BLaER1 treated with 17β-estradiol and CSF1 and Interleukin-3, amounts not matched to agents 10 nM and 100 nM (cell line): ENCODE results near the gene TMEM184A.

Experiments used
- H3K27ac ChIP-seq, 11 experiments: shearing (Covaris generic); formaldehyde crosslinking; 2 replicates each; pipeline ENCODE4 v1.8.1; 2022
- H3K27me3 ChIP-seq, 11 experiments: shearing (Covaris generic); formaldehyde crosslinking; 2 replicates each; pipeline ENCODE4 v1.8.1; 2022
- H3K36me3 ChIP-seq, 11 experiments: shearing (Covaris generic); formaldehyde crosslinking; 2 replicates each; pipeline ENCODE4 v1.8.1; 2022
- H3K4me1 ChIP-seq, 10 experiments: shearing (Covaris generic); formaldehyde crosslinking; 2 replicates each; pipeline ENCODE4 v1.8.1; 2022
- H3K4me2 ChIP-seq, 11 experiments: shearing (Covaris generic); formaldehyde crosslinking; 2 replicates each; pipeline ENCODE4 v1.8.1; 2022
- H3K4me3 ChIP-seq, 10 experiments: shearing (Covaris generic); formaldehyde crosslinking; 2 replicates each; pipeline ENCODE4 v1.8.1; 2022
- H3K9ac ChIP-seq, 11 experiments: shearing (Covaris generic); formaldehyde crosslinking; 2 replicates each; pipeline ENCODE4 v1.8.1; 2022
- H3K9me3 ChIP-seq, 11 experiments: shearing (Covaris generic); formaldehyde crosslinking; replicated peaks in 1 of 11; 2 replicates each; pipeline ENCODE4 v1.8.1; 2022
- H4K20me1 ChIP-seq, 11 experiments: shearing (Covaris generic); formaldehyde crosslinking; 2 replicates each; pipeline ENCODE4 v1.8.1; 2022
- Cebpa-rat ChIP-seq, 11 experiments: shearing (Covaris generic); IDR thresholded peaks; 2 replicates each; pipeline ENCODE4 v1.8.1; 2022

Gene TMEM184A

DNA sequence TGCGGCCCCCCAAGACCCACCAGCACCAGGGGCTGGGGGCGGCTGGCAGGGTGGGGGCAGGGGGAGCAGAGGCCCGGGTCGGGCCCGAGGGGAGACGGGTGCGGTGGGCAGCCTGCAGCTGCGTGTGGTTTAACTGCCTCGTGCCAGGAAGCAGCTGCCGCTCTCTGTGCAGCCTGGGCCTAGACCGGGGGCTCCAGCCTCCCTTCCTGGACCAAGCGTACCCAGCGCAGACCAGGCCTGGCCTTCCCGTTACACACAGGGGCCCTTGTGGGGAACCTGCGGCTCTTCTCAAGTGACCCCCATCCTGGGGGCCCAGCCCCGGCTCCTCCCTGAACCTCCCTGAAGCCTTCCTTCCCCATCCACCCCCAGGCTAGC is 45.2 kb downstream of the TMEM184A start:
- H4K20me1 ChIP-seq, result no peaks in the 10 kb centered on the region
- peak overlapping the region; percentile 87 to 99 (median 95) for H3K4me2 ChIP-seq
- H3K4me1 ChIP-seq, result peaks cover 70 to 97% (median 96%) of the 10 kb centered on the region in 10 experiments
- no peaks in the 10 kb centered on the region for H3K9me3 ChIP-seq
- TF ChIP-seq Cebpa-rat (IDR thresholded peaks at IDR 0.05), result no peak
- peak overlapping the region; percentile 57 to 97 (median 89); a peak in 20 of 22 replicates for H3K9ac ChIP-seq
- no peaks in the 10 kb centered on the region for H3K36me3 ChIP-seq
- H3K27ac ChIP-seq, result peak overlapping the region; percentile 70 to 100 (median 99); a peak in 21 of 22 replicates
- no peaks in the 10 kb centered on the region for H3K27me3 ChIP-seq
- peak overlapping the region in 7 of 10 experiments; percentile 20 to 53 (median 50); a peak in 11 of 20 replicates for H3K4me3 ChIP-seq

DNA sequence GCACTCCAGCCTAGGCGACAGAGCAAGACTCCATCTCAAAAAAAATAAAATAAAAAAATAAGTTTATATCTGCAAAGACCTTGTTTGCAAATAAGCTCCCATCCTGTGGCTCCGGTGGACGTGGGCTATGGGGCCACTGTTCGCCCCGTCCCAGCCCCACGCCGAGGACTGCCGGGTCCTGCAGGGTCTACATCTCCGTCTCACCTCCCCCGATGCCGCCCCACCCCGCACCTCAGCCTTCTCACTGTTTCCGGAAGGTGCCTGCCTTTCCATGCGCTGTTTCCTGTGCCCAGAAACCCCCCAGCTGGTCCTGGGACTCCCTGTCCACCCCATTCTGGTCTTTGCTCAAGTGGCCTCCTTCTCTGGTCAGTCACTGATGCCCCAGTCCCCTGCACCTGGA is 46.8 kb downstream of the TMEM184A start:
- Histone ChIP-seq H3K9me3 (no peaks in the 10 kb centered on the region), H3K36me3 (no peaks in the 10 kb centered on the region), H3K4me2 (peak overlapping the region in 8 of 11 experiments; percentile 88 to 99 (median 96); a peak in 14 of 22 replicates), H3K4me1 (peaks cover 67 to 95% (median 93%) of the 10 kb centered on the region in 10 experiments), H3K27ac (peak overlapping the region in 8 of 11 experiments; percentile 95 to 100 (median 99); a peak in 16 of 22 replicates), H4K20me1 (no peaks in the 10 kb centered on the region), H3K4me3 (no peak overlapping the region), H3K27me3 (no peaks in the 10 kb centered on the region), H3K9ac (peak overlapping the region in 6 of 11 experiments; percentile 88 to 97 (median 96); a peak in 10 of 22 replicates)
- no peak for TF ChIP-seq Cebpa-rat (IDR thresholded peaks at IDR 0.05)

DNA sequence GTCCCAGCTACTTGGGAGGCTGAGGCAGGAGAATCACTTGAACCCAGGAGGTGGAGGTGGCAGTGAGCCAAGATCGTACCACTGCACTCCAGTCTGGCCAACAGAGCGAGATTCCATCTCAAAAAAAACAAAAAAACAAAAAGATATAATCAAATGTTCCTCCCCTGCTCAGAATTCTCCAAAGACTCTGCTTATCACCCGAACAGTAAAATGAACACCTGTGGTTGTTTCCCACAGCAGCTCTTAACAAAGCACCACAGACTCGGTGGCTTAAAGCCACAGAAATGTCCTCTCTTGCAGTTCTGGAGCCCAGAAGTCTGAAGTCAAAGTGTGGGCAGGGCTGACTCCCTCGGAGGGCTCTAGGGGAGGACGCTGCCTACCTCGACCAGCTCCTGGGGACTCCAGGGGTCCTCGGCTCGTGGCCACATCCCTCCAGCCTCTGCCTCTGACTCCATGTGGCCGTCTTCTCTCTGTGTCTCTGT is 47.7 kb downstream of the TMEM184A start:
- Histone ChIP-seq H3K27me3 (no peaks in the 10 kb centered on the region), H3K27ac (peak overlapping the region in 10 of 11 experiments; percentile 25 to 100 (median 99); a peak in 19 of 22 replicates), H3K9me3 (no peaks in the 10 kb centered on the region), H3K4me2 (peak overlapping the region; percentile 84 to 99 (median 94); a peak in 21 of 22 replicates), H3K4me1 (peaks cover 60 to 89% (median 87%) of the 10 kb centered on the region in 10 experiments), H3K36me3 (peaks cover 0 to 7% (median 1%) of the 10 kb centered on the region in 11 experiments; a peak in 7 of 22 replicates), H4K20me1 (peaks cover 0 to 8% (median 8%) of the 10 kb centered on the region in 11 experiments; a peak in 19 of 22 replicates), H3K4me3 (peak overlapping the region in 7 of 10 experiments; percentile 54 to 66 (median 59); a peak in 12 of 20 replicates), H3K9ac (peak overlapping the region in 10 of 11 experiments; percentile 24 to 97 (median 90); a peak in 17 of 22 replicates)
- TF ChIP-seq Cebpa-rat (IDR thresholded peaks at IDR 0.05), result no peak

DNA sequence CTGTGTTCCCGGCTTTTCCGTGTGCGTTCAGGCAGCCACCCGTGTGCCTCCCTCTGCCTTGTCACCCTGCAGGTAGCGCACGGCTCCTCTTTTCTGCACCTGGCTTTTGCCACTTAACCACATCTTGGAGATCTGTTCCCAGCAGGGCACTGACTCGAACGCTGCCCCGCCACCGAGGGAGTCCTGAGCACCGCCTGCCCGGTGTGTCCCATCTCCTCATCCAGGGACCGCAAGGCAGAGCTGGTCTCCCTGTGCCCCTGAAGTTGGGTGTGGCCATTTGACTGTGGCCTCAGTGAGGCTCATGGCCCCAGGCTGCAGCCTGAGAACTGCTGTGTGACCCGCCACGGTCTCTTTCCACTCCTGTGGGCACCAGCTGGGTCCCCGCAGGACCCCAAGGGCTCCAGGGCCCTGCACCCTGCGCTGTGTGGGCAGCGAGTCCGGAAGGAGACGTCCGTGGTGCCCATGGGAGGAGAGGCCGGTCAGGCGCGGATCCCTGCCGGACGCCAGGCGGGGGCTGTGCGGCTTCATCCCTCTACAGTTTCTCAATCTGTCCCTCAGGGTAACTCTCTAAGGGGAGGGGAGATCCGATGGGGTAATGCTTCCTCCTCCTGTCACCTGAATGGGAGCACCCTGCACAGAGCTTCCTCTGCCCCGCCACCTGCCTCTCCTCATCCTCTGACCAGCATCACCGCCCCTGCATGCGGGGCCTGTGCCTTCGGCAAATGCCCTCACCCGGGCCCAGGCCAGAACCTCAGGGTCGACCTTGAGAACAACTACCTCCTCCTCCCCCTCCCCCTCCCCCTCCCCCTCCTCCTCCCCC is 50.1 kb downstream of the TMEM184A start:
- H3K4me1 ChIP-seq, result peaks cover 58 to 89% (median 87%) of the 10 kb centered on the region in 10 experiments
- peak overlapping the region; percentile 53 to 95 (median 74) for H3K9ac ChIP-seq
- no peaks in the 10 kb centered on the region for H3K9me3 ChIP-seq
- H3K27me3 ChIP-seq, result no peaks in the 10 kb centered on the region
- H3K4me3 ChIP-seq, result peak overlapping the region; percentile 47 to 100 (median 90)
- TF ChIP-seq Cebpa-rat (IDR thresholded peaks at IDR 0.05), result peak in 2 of 11 experiments; percentile 43 to 54; a peak in 2 of 22 replicates
- peaks cover 6 to 32% (median 32%) of the 10 kb centered on the region in 11 experiments; a peak in 21 of 22 replicates for H4K20me1 ChIP-seq
- H3K27ac ChIP-seq, result peak overlapping the region; percentile 50 to 91 (median 82); a peak in 21 of 22 replicates
- H3K36me3 ChIP-seq, result peaks cover 19 to 30% (median 23%) of the 10 kb centered on the region in 11 experiments; a peak in 21 of 22 replicates
- peak overlapping the region; percentile 90 to 99 (median 98) for H3K4me2 ChIP-seq

DNA sequence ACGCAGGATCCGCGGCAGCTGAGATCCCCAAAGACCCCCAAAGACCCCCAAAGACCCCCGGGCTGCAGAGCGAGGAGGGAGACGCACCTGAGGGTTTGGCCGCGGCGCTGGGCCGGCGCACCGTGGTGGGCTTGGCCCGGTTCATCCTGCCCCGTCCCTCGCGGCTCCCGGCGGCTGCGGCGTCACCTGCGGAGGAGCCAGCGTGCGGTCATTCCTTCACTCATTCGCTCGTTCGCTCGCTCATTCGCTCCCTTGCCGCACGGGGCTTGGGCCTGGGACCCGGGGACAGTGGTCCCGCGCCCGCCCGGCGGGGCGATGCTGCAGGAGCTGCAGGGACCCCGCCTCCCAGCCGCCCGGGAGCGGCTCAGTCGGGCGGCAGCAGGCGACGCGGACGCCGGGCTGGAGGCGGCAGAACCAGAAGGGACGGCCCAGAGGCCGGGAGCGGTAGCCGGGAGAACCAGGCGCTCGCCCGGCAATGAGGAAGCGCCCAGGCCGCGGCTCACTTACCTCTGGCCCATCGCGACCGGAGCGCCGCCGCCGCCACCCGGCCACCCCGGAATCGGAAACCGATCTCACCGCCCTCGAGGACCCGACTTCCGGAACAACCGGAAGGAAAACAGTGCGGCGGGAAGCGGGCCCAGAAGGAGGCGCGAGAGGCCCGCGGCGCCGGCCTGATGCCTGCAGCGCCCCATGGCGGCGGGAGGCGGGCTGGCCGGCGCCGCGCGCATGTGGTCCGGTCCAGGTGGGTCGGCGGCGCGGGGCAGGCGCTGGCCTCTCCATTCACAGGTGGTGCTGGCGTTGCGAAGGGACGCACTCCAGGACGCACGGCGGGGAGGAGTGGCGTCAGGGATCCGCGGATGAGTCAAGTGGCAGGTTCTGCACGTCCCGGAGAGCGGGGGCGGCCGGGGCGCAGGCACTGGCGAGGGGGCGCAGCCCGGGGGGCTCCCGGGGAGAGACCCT is 51.9 kb downstream of the TMEM184A start, which contains the start of gene INTS1:
Gene INTS1, minus strand, starts transcription at position 574 of the 960 bp plus-strand sequence. Its CDS starts 429 bp downstream, at position 145.
- H3K27ac ChIP-seq, result peak within 1 kb of the TSS; percentile 46 to 91 (median 85); a peak in 21 of 22 replicates
- no peaks in the 10 kb centered on the region for H3K27me3 ChIP-seq
- peak within 1 kb of the TSS; percentile 74 to 100 (median 96) for H3K4me3 ChIP-seq
- H3K4me2 ChIP-seq, result peak within 1 kb of the TSS; percentile 95 to 99 (median 99)
- H3K4me1 ChIP-seq, result peaks cover 51 to 79% (median 73%) of the 10 kb centered on the region in 10 experiments
- peak within 1 kb of the TSS; percentile 84 to 95 (median 87) for H3K9ac ChIP-seq
- H3K9me3 ChIP-seq, result no peaks in the 10 kb centered on the region
- no peak for TF ChIP-seq Cebpa-rat (IDR thresholded peaks at IDR 0.05)
- H3K36me3 ChIP-seq, result peaks cover 35 to 48% (median 42%) of the 10 kb centered on the region in 11 experiments
- peaks cover 6 to 50% (median 48%) of the 10 kb centered on the region in 11 experiments; a peak in 21 of 22 replicates for H4K20me1 ChIP-seq

DNA sequence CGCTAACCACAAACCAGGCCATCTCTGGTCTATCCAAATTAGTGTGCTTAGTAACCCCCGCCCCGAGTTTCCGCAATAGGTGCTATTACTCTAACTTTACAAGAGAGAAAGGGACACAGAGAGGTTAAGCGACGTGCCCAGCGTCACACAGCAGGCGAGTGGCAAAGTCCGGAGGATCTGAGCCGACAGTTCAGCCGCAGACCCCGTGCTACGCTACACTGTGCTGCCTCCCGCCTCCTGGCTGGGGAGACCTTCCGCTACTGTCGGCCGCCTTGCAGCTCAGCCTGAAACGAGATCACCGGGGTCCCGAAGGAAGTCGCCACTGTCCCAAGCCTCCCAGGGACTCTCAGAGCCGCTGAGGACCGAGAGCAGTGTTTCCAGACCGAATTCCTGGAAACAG is 52.6 kb downstream of the TMEM184A start:
- peak overlapping the region; percentile 95 to 99 (median 99) for H3K4me2 ChIP-seq
- TF ChIP-seq Cebpa-rat (IDR thresholded peaks at IDR 0.05), result no peak
- H3K4me1 ChIP-seq, result peaks cover 51 to 72% (median 66%) of the 10 kb centered on the region in 10 experiments
- peak overlapping the region; percentile 74 to 100 (median 96) for H3K4me3 ChIP-seq
- peaks cover 6 to 52% (median 49%) of the 10 kb centered on the region in 11 experiments; a peak in 21 of 22 replicates for H4K20me1 ChIP-seq
- no peaks in the 10 kb centered on the region for H3K27me3 ChIP-seq
- H3K27ac ChIP-seq, result peak overlapping the region in 10 of 11 experiments; percentile 71 to 89 (median 86); a peak in 20 of 22 replicates
- peaks cover 35 to 50% (median 44%) of the 10 kb centered on the region in 11 experiments for H3K36me3 ChIP-seq
- no peaks in the 10 kb centered on the region for H3K9me3 ChIP-seq
- peak overlapping the region; percentile 84 to 95 (median 87) for H3K9ac ChIP-seq

DNA sequence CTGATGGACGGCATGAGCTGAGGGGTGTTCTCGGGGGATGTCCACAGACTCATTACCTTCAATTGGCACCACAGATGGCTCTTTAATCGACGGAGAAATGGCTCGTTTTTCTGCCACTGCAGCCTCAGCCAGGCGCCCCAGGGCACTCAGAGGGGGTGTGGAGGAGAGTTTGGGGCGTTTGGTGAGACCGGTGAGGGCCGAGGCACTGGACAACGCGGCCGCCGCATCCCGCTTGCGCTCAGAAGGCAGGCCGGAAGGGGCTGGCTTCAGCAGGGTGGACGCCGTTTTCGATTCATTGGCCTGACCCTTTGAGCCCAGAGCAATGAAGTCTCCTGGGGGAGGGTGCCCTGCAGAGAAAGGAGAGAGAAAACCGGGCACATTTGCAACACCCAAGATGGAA is 53.2 kb downstream of the TMEM184A start:
- peaks cover 47 to 67% (median 60%) of the 10 kb centered on the region in 10 experiments for H3K4me1 ChIP-seq
- H4K20me1 ChIP-seq, result peaks cover 6 to 57% (median 54%) of the 10 kb centered on the region in 11 experiments; a peak in 21 of 22 replicates
- H3K27ac ChIP-seq, result peak overlapping the region in 3 of 11 experiments; percentile 88 to 89 (median 89); a peak in 4 of 22 replicates
- H3K4me2 ChIP-seq, result peak overlapping the region; percentile 95 to 99 (median 99)
- H3K9me3 ChIP-seq, result no peaks in the 10 kb centered on the region
- TF ChIP-seq Cebpa-rat (IDR thresholded peaks at IDR 0.05), result no peak
- peak overlapping the region; percentile 74 to 100 (median 96) for H3K4me3 ChIP-seq
- H3K27me3 ChIP-seq, result no peaks in the 10 kb centered on the region
- H3K36me3 ChIP-seq, result peaks cover 41 to 55% (median 50%) of the 10 kb centered on the region in 11 experiments
- peak overlapping the region; percentile 84 to 95 (median 87) for H3K9ac ChIP-seq
